Measurements from ENCODE around the gene PRKG1. TPM values are rescaled to one million over a fixed set of nuclear protein-coding genes. Genes with fewer than 3 reads are reported as not detected.

PRKG1 gene
- total and polyA plus RNA-seq, 2 of the 8 experiments (the other 6 are each of a cell fraction or from before 2014, with no cell fraction given), result 4.2 to 15.2 TPM

DNA sequence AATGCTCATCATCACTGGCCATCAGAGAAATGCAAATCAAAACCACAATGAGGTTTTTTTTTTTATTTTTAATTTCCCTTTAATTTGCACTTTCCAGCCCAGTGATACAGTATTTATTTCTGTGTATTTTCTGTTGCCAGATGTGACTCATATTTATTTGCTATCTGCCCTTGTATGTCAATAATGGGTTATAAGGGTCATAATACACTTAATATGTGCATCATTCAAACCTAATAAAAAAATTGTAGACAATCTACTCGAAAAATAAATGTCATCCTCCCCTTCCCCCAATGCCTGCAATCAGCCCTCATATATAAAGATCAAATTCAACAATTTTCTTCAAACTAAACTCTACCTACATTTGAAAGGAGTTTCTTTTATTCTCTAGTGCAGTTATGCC, 470.6 kb downstream of the PRKG1 start (continued):
- TF ChIP-seq SAP30 (IDR thresholded peaks at IDR 0.05; ENCODE audit: insufficient read depth, insufficient replicate concordance, low read length) (no peak), KDM5A (IDR thresholded peaks at IDR 0.05; ENCODE audit: low read length) (no peak), EGR1 (IDR thresholded peaks at IDR 0.05; ENCODE audit: borderline replicate concordance, low read depth, low read length) (no peak), KDM4A (IDR thresholded peaks at IDR 0.05; ENCODE audit: low read depth, low read length, severe bottlenecking) (no peak), SP4 (IDR thresholded peaks at IDR 0.05; ENCODE audit: low read length) (no peak), MAFK (IDR thresholded peaks at IDR 0.05; ENCODE audit: low read depth, low read length) (no peak)
- TF ChIP-seq, protein P1, sequence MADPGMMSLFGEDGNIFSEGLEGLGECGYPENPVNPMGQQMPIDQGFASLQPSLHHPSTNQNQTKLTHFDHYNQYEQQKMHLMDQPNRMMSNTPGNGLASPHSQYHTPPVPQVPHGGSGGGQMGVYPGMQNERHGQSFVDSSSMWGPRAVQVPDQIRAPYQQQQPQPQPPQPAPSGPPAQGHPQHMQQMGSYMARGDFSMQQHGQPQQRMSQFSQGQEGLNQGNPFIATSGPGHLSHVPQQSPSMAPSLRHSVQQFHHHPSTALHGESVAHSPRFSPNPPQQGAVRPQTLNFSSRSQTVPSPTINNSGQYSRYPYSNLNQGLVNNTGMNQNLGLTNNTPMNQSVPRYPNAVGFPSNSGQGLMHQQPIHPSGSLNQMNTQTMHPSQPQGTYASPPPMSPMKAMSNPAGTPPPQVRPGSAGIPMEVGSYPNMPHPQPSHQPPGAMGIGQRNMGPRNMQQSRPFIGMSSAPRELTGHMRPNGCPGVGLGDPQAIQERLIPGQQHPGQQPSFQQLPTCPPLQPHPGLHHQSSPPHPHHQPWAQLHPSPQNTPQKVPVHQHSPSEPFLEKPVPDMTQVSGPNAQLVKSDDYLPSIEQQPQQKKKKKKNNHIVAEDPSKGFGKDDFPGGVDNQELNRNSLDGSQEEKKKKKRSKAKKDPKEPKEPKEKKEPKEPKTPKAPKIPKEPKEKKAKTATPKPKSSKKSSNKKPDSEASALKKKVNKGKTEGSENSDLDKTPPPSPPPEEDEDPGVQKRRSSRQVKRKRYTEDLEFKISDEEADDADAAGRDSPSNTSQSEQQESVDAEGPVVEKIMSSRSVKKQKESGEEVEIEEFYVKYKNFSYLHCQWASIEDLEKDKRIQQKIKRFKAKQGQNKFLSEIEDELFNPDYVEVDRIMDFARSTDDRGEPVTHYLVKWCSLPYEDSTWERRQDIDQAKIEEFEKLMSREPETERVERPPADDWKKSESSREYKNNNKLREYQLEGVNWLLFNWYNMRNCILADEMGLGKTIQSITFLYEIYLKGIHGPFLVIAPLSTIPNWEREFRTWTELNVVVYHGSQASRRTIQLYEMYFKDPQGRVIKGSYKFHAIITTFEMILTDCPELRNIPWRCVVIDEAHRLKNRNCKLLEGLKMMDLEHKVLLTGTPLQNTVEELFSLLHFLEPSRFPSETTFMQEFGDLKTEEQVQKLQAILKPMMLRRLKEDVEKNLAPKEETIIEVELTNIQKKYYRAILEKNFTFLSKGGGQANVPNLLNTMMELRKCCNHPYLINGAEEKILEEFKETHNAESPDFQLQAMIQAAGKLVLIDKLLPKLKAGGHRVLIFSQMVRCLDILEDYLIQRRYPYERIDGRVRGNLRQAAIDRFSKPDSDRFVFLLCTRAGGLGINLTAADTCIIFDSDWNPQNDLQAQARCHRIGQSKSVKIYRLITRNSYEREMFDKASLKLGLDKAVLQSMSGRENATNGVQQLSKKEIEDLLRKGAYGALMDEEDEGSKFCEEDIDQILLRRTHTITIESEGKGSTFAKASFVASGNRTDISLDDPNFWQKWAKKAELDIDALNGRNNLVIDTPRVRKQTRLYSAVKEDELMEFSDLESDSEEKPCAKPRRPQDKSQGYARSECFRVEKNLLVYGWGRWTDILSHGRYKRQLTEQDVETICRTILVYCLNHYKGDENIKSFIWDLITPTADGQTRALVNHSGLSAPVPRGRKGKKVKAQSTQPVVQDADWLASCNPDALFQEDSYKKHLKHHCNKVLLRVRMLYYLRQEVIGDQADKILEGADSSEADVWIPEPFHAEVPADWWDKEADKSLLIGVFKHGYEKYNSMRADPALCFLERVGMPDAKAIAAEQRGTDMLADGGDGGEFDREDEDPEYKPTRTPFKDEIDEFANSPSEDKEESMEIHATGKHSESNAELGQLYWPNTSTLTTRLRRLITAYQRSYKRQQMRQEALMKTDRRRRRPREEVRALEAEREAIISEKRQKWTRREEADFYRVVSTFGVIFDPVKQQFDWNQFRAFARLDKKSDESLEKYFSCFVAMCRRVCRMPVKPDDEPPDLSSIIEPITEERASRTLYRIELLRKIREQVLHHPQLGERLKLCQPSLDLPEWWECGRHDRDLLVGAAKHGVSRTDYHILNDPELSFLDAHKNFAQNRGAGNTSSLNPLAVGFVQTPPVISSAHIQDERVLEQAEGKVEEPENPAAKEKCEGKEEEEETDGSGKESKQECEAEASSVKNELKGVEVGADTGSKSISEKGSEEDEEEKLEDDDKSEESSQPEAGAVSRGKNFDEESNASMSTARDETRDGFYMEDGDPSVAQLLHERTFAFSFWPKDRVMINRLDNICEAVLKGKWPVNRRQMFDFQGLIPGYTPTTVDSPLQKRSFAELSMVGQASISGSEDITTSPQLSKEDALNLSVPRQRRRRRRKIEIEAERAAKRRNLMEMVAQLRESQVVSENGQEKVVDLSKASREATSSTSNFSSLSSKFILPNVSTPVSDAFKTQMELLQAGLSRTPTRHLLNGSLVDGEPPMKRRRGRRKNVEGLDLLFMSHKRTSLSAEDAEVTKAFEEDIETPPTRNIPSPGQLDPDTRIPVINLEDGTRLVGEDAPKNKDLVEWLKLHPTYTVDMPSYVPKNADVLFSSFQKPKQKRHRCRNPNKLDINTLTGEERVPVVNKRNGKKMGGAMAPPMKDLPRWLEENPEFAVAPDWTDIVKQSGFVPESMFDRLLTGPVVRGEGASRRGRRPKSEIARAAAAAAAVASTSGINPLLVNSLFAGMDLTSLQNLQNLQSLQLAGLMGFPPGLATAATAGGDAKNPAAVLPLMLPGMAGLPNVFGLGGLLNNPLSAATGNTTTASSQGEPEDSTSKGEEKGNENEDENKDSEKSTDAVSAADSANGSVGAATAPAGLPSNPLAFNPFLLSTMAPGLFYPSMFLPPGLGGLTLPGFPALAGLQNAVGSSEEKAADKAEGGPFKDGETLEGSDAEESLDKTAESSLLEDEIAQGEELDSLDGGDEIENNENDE (IDR thresholded peaks at IDR 0.05; ENCODE audit: insufficient replicate concordance, low read length), result no peak

Measured in H1 (cell line).